GM21737 (cell line): ENCODE data around the gene PSMC3.

Experiments
- ATAC-seq: cut with Tn5 transposase; IDR thresholded peaks from one replicate; pipeline ENCODE4 v1.9.1; 2021; ENCODE audit warnings: mild to moderate bottlenecking, moderate library complexity; ENCODE audit not compliant: unreplicated experiment

The PSMC3 gene

DNA sequence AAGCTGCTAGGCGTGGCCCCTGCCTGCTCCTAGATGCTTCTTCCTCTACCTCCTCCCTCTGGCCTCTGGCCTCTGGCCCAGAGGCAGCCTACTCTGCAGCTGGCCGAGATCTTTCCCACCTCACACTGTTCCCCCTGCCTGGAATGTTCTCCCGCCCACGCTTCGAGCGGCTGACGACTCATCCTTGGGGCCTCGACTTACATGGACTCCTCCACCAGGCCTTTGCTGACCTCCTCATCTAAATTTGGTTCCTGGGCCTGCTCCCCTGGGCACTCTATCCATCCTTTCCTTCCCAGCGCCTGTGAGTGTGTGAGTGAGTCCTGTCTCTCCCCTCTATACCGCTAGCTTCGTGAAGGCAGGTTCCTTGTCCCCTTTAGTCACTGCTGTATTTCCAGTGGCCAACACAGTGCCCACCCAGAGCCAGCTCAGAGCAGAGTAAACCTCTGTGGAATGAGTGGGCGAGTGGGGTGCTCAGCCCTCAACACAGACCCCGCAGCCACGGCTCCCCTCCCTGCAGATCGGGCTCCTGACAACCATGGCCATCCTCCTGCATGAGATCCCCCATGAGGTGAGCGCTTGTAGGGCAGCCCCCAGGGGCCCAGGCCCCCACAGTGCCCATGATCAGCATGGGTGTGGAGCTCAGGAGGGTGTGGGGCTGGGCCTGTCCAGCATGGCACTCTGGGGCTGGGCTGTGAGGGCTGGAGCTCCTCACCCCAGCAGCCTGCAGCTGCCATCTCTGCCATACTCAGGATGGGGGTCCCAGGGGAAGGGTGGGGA lies 12.1 kb downstream of the PSMC3 start:
- ATAC-seq = no peak

GRCh38 chr11:47413351-47413750 lies 12.9 kb downstream of the PSMC3 start:
- ATAC-seq = no peak

- ATAC-seq = no peak
Observed at GRCh38 chr11:47411884-47412746, 14.1 kb downstream of the PSMC3 start.

DNA sequence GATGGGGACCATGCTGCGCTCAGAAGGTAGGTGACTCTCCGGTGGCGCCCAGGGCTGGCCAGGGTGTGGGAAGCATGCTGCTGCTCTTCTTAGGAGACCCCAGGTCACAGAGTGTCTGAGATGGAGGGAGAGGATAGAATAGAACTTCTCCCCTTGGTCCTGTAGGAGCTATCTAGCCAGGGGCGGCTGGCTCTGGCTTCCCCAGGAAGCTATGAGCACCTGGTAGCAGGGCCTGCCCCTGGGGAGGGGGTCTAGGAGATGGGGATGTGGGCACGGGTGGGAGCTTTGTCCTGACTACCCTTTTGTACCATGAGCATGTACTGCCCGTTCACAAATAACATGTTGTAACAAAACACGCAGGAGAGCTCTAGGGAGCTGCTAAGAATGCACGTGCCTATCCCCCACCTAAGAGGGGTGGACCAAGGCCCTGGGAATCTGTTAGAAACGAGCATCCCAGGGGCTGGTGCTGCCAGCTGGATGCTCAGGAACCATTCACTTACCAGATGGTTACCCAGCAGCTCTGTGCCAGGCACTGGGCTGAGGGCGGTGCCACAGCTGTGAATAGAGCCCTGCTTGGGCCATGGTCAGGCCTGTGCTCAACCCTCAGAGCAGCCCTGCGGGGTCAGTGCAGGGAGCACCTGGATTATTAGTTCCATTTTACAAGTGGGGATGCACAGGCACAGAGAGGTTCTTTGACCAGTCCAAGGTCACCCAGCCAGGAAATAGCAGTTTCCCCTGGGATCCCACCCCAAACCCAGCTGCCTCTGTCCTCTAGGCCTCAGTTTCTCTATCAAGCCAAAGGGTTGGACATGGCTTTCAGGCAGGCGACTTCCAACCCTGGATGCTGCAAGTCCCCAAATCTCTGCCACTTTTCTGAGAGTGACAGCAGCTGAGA lies 15.6 kb downstream of the PSMC3 start:
- ATAC-seq = no peak

- ATAC-seq = no peak
Observed at GRCh38 chr11:47409440-47410369, 16.5 kb downstream of the PSMC3 start.

- ATAC-seq = no peak
Observed at GRCh38 chr11:47408598-47409439, 17.4 kb downstream of the PSMC3 start.

DNA sequence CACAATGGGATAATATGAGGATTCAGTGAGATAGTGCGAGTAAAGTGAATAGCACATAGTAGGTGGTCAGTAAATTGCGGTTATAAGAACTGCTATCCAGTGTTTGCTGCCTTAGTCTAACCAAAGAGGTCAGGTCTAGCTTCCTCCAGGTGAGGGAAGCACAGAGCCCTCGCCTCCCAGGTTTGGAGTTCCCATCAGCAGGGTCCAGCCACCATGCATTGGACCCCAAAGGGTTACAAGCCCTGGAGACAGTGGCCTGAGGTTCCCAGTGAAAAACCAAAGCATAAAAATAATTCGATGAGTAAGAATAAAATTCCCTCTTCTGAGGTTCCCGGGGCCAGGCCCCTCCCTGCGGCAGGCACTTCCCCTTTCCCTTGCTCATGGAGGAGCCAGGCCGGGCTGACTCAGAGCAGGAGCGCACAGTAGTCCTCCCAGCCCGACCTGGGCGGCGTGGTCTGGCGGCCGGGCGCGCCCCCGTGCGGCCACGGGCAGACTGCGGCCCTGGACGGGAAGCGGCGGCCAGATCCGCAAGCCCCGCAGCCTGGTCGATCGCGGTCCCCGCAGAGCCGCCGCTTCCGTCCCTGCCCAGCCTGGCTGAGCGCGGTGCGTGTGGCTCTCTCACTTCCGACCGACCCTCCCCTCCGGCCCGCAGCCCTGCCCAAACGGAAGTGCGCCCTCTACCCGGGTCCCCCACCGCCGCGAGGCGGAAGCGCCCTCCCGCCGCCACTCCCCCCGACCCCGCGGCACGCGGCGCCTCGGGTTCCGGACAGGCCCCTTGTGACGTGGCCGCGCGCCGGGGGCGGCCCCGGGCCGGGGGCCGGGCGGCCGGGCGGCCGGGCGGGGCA lies 18.3 kb downstream of the PSMC3 start, which contains the start of gene SLC39A13:
TSS of gene SLC39A13 (plus strand) at position 845 of the 845 bp plus-strand sequence. CDS start 1,505 bp downstream, outside the sequence.
- peak; percentile 76 for ATAC-seq

- no peak for ATAC-seq
Observed at GRCh38 chr11:47406896-47407745, 19.1 kb downstream of the PSMC3 start.

- no peak for ATAC-seq
Observed at GRCh38 chr11:47403571-47403970, 22.7 kb downstream of the PSMC3 start.

- no peak for ATAC-seq
Observed at GRCh38 chr11:47403135-47403534, 23.1 kb downstream of the PSMC3 start.

GRCh38 chr11:47400768-47401279 lies 25.4 kb downstream of the PSMC3 start:
- ATAC-seq = peak; percentile 67

- peak; percentile 40 for ATAC-seq
Observed at GRCh38 chr11:47399860-47400767, 26.1 kb downstream of the PSMC3 start.

DNA sequence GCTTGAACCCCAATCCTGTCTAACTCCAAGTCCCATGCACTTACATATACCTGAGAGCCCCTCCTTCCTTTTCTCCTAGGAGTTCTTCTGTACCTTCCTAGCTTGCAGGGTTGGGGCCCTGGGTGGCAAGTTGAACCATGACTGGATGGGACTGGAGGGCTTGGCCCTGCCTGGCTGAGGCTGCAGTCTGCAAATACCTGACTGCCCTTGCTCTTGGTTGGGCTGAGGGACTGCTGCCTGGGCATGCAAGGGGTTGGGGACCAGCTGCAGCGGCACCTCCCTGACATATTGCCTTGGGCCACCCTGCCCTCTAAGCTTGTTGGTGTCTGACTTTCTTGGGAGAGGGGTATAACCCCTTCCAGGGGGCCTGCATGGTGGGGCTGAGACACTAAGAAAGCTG lies 27.7 kb downstream of the PSMC3 start:
- no peak for ATAC-seq

DNA sequence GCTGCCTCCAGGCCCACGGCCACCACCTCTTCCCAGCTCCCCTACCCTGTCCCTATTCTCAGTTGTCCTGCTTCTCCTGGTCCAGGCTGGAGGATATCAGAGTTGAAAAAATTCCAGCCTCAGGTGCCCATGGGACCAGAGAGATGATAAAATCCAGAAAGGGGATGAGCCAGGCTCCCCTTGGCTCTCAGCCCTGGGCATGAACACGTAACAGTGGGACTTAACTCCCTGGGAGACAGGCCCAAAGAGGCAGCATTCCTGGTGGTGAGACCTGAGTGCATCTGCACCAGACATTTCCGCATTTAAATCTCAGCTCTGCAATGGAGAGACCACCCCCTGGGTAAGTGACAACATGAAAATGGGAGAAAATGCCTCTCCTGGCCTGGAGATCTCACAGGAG lies 28.2 kb downstream of the PSMC3 start:
- ATAC-seq = no peak

GRCh38 chr11:47396049-47396320 lies 30.3 kb downstream of the PSMC3 start:
- no peak for ATAC-seq
